Panc1 (cell line): ENCODE results near the gene SEC31A. TPM values are rescaled to one million over a fixed set of nuclear protein-coding genes. Genes with fewer than 3 reads are reported as not detected.
"Not testable (repeated sequence)": the region's sequence is repeated elsewhere in the genome, so short reads cannot be mapped to it uniquely, and the experiment has no call there.

Experiments used
- ATAC-seq: fragments of 200-7000 bp; cut with Tn5 transposase; 2 replicates; pipeline ENCODE4 v1.9.1; 2020; ENCODE audit warnings: mild to moderate bottlenecking, moderate library complexity
- BruUV-seq: library from RNA; stranded (reverse); fragments of 400-500 nt; replicated peaks from 2 replicates; lab custom pipeline; 2021; lab: Mats Ljungman, UMichigan
- CTCF ChIA-PET: fragments of 300-600 bp; sonication (Branson Sonifier 250); formaldehyde crosslinking; loops from one replicate; lab custom pipeline; 2022; ENCODE audit warnings: antibody characterized with exemption; lab: Charles Lee
- POLR2A ChIA-PET: fragments of 300-600 bp; sonication (Branson Sonifier 250); formaldehyde crosslinking; loops from one replicate; lab custom pipeline; 2022; ENCODE audit warnings: antibody characterized with exemption; lab: Charles Lee
- DNase-seq: peaks from one replicate; pipeline ENCODE4 v3.0.0-alpha.2; 2010; ENCODE audit warnings: low read depth, low spot score
- H3K27ac ChIP-seq: 2 replicates; pipeline ENCODE4 v1.5.1; 2011; ENCODE audit warnings: mild to moderate bottlenecking, low read length, inconsistent platforms
- H3K27me3 ChIP-seq: fragments of 200-500 bp; sonication (Bioruptor generic); 2 replicates; pipeline ENCODE4 v1.6.0; 2014; ENCODE audit warnings: low read length, inconsistent platforms; ENCODE audit not compliant: control insufficient read depth, insufficient read depth
- H3K36me3 ChIP-seq: fragments of 200-500 bp; sonication (Bioruptor generic); 2 replicates; pipeline ENCODE4 v1.5.1; 2014; ENCODE audit warnings: inconsistent platforms, mild to moderate bottlenecking, low read length, moderate library complexity; ENCODE audit not compliant: control insufficient read depth, insufficient read depth
- H3K4me1 ChIP-seq: 2 replicates; pipeline ENCODE4 v1.5.1; 2011; ENCODE audit warnings: inconsistent platforms, mild to moderate bottlenecking, low read length, moderate library complexity; ENCODE audit not compliant: control insufficient read depth, insufficient read depth
- H3K4me3 ChIP-seq, 2 experiments: 2 replicates each; pipeline ENCODE4 v1.5.1; 2011 to 2012; ENCODE audit warnings: low read depth in 2 of 2, low read length in 2 of 2, mild to moderate bottlenecking in 2 of 2, inconsistent platforms in 1 of 2, moderate library complexity in 1 of 2
- H3K9me3 ChIP-seq: fragments of 200-500 bp; sonication (Bioruptor generic); 2 replicates; pipeline ENCODE4 v1.5.1; 2014; ENCODE audit warnings: low read depth, mild to moderate bottlenecking, inconsistent platforms, low read length, moderate library complexity; ENCODE audit not compliant: control insufficient read depth, insufficient read depth
- CTCF ChIP-seq: fragments of 450-650 bp; IDR thresholded peaks from 2 replicates; pipeline ENCODE4 v1.5.1; 2017; ENCODE audit warnings: mild to moderate bottlenecking
- POLR2AphosphoS5 ChIP-seq: IDR thresholded peaks from 2 replicates; pipeline ENCODE4 v1.6.1; 2012; ENCODE audit warnings: mild to moderate bottlenecking, low read depth, low read length, moderate library complexity
- REST ChIP-seq, 2 experiments: IDR thresholded peaks; 2 replicates each; pipeline ENCODE4 v1.6.1; 2011 to 2012; ENCODE audit warnings: low read depth in 2 of 2, control low read depth in 1 of 2, low read length in 1 of 2, mild to moderate bottlenecking in 1 of 2, moderate library complexity in 1 of 2; ENCODE audit not compliant: insufficient read depth in 1 of 2
- SIN3A ChIP-seq: IDR thresholded peaks from 2 replicates; pipeline ENCODE4 v1.6.1; 2012; ENCODE audit warnings: low read depth, mild to moderate bottlenecking, low read length, moderate library complexity, borderline replicate concordance; ENCODE audit not compliant: insufficient read depth
- TCF7L2 ChIP-seq: IDR thresholded peaks from 2 replicates; pipeline ENCODE4 v1.6.1; 2011; ENCODE audit warnings: mild to moderate bottlenecking, low read depth, low read length, inconsistent platforms
- in situ Hi-C: cut with HindIII; loops from 2 replicates; pipeline ENCODE4 v1.10.0; 2016; ENCODE audit warnings: low sequenced_read_pairs, low pct_unique_long_range_greater_than_20kb
- intact Hi-C: fragments of 100-400 bp; cut with micrococcal nuclease; formaldehyde crosslinking; loops from one replicate; pipeline ENCODE4 v1.10.0; 2022; ENCODE audit not compliant: unreplicated experiment
- total RNA-seq: library from RNA; stranded (reverse); gene quantifications from one replicate; pipeline ENCODE4 v1.2.1, GENCODE V29; 2021; ENCODE audit not compliant: unreplicated experiment

SEC31A gene
- total RNA-seq, 1 experiment from 2014 or later = 107 TPM

- in situ Hi-C loops = no loop called here
Measured at GRCh38 chr4:82864336-82864979, 26.5 kb downstream of the SEC31A start.

GRCh38 chr4:82861529-82861928, 29.4 kb downstream of the SEC31A start:
- H3K36me3 ChIP-seq = peaks cover 42% of the 10 kb centered on the region
- ATAC-seq (no peak), DNase-seq (no peak)
- POLR2A ChIA-PET = no interaction called here
- no peak for TF ChIP-seq REST (IDR thresholded peaks at IDR 0.05; ENCODE audit: insufficient read depth in 1 of 2, low read depth in 2 of 2, low read length in 1 of 2)
- TF ChIP-seq CTCF = no peak
- no peak for TF ChIP-seq TCF7L2
- no peak for TF ChIP-seq SIN3A
- TF ChIP-seq POLR2AphosphoS5 = no peak
- in situ Hi-C loops = no loop called here
- H3K27me3 ChIP-seq = no peaks in the 10 kb centered on the region
- BruUV-seq = no TSS peak
- no peak overlapping the region for H3K27ac ChIP-seq
- intact Hi-C loops = no loop called here
- H3K9me3 ChIP-seq = no peaks in the 10 kb centered on the region
- H3K4me1 ChIP-seq = no peaks in the 10 kb centered on the region; the same call in 1 of the 2 replicates
- CTCF ChIA-PET = no interaction called here
- H3K4me3 ChIP-seq = no peak overlapping the region

More at GRCh38 chr4:82864336-82864979, 26.5 kb downstream of the SEC31A start:
- no peak overlapping the region for H3K27ac ChIP-seq
- ATAC-seq = no peak
- intact Hi-C loops = no loop called here
- ChIA-PET POLR2A (interaction anchor here (0.7 kb wide), 1 partner anchor 106 kb away, joined by 3 read pairs; no protein-coding TSS in a partner anchor), CTCF (no interaction called here)
- no peak for TF ChIP-seq REST (IDR thresholded peaks at IDR 0.05; ENCODE audit: insufficient read depth in 1 of 2, low read depth in 2 of 2, low read length in 1 of 2)
- TF ChIP-seq TCF7L2 = no peak
- TF ChIP-seq CTCF = no peak
- TF ChIP-seq SIN3A = no peak
- TF ChIP-seq POLR2AphosphoS5 = no peak
- H3K4me1 ChIP-seq = peaks cover 2% of the 10 kb centered on the region; the same call in 1 of the 2 replicates
- H3K36me3 ChIP-seq = peaks cover 39% of the 10 kb centered on the region
- DNase-seq = no peak
- H3K27me3 ChIP-seq = no peaks in the 10 kb centered on the region
- H3K9me3 ChIP-seq = no peaks in the 10 kb centered on the region
- BruUV-seq = no TSS peak
- no peak overlapping the region for H3K4me3 ChIP-seq

- peaks cover 37% of the 10 kb centered on the region for H3K36me3 ChIP-seq
- H3K27me3 ChIP-seq, H3K4me3 ChIP-seq, in situ Hi-C loops, DNase-seq, H3K4me1 ChIP-seq, POLR2A ChIA-PET, CTCF ChIA-PET, H3K9me3 ChIP-seq, ATAC-seq, H3K27ac ChIP-seq, intact Hi-C loops: not testable (repeated sequence)
- TSS peak; percentile 30 for BruUV-seq
Measured at GRCh38 chr4:82860487-82860886, 30.5 kb downstream of the SEC31A start.
